Measurements from ENCODE around the gene CDC73.

- TF ChIP-seq CTCF (IDR thresholded peaks at IDR 0.05) (no peak), POLR2A (IDR thresholded peaks at IDR 0.05) (no peak), POLR2AphosphoS5 (IDR thresholded peaks at IDR 0.05) (no peak)
Observed at GRCh38 chr1:193259636-193260035, 137.8 kb downstream of the CDC73 start.
